GM19438 (cell line): ENCODE results near the gene ARAP3.
"Not testable (repeated sequence)": the region's sequence is repeated elsewhere in the genome, so short reads cannot be mapped to it uniquely, and the experiment has no call there.

Source experiments
- ATAC-seq: cut with Tn5 transposase; IDR thresholded peaks from one replicate; pipeline ENCODE4 v1.9.1; 2021; ENCODE audit warnings: low read depth; ENCODE audit not compliant: unreplicated experiment

ARAP3 gene

DNA sequence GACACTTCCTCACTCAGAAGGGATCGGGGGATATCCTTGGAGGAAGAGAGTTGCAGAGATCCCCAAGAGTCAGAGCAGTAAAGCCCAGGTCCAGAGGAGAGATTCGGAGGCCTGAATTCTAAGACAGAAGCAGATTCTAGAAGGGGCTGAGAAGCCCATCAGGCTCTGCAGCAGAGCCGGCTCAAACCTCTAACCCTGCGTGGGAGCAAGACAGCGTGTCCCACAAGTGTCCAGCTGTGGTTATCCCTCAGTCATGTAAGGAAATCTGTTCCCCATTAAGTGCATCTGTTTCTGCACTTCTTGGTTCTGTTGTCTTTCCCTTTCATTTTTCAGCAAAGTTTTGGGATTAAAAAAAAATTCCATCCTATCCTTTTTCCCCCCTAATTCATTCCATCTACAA lies 58.4 kb downstream of the ARAP3 start:
- no peak for ATAC-seq

DNA sequence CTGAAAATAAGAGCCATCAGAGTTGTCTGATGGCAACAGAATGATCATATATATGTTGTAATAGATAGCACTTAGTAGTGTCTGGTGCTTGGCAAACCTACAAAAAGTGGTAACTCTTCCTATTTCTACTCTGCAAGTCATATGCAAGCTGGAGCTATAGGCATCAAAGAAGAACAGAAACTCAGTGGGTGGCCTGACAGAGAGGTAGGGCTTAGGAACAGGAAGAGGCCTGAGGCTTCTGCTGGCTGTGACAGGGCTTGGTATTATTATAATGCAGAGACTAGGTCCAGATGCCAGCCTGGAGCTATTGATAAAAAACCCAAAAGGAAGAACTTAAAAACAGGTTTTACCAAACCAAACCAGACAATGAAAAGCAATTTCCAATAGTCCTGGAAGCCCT lies 58.8 kb downstream of the ARAP3 start:
- ATAC-seq, result peak; percentile 47

DNA sequence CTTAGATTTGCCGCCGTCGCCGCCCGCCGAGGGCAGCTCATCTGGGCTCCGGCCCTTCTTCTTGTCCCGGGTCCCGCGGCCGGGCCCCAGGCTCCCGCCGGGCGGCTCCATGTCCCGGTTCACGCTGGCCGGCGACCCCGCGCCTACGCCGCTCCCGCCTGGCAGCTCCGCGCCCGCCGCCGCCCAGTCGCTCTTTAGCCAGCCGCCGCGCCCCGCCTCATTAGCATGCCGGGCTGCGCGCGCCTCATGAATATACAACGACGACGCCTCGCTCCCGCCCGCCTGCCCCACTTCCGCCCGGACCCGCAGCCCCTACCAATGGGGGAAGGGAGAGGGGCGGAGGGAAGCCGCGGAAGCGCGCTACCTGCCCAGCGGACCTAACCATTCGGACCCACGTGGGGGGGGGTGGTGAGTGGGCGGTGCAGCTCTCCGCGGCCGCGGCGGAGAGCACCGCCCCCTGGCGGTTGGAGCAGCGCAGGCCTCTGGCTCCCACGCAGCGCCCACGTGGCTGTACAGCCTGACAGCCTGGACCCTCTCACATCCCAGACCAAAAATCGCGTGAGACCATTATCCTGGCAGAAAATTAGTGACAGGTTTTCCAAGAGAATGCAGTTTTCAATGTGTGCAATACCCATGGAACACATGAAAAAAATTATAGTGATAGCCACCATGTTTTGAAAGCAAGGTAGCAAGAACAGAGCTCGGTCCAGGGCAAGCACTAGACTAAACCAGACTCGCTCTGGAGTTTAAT lies 63.1 kb downstream of the ARAP3 start, which contains the start of gene DIAPH1:
Gene DIAPH1 (minus strand): TSS at position 197 of the 751 bp plus-strand sequence. CDS start 86 bp downstream, at position 111.
- ATAC-seq, result peak; percentile 71

DNA sequence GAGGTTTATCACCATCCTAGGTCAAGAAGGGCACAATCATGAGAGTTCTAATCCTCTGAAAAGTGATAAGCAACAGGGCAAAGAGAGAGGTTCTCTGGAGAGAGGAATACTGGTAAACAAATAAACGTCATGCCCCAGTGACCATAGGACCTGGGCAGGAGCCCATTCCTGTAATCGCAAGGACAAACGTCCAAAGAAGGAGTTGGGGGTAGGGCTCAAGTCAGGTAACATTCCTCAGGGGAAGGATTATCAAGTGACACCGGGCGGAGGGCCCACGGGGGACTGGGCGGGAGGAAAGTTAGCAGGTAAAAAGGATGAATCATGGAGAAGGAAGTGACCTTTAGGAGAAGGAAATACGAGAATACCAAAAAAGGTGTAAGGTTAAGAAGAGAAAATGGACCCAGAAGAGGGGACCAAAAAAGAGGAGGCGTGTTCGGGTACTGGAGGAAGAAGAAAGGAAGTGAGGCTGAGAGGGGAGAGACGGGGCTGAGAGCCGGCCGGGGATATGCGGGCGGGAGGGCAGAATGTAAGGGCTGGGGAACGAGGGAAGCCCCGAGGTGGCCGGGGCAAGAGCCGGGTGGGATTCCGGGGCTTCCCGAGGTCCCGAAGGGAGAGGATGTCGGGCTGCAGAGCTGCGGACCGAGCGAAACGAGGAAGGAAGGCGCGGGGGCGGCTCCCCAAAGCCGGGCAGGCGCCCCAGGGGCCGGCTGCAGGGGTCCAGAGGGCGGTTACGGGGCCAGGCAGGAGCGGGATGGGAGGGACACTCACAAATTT lies 63.8 kb downstream of the ARAP3 start:
- peak; percentile 30 for ATAC-seq

DNA sequence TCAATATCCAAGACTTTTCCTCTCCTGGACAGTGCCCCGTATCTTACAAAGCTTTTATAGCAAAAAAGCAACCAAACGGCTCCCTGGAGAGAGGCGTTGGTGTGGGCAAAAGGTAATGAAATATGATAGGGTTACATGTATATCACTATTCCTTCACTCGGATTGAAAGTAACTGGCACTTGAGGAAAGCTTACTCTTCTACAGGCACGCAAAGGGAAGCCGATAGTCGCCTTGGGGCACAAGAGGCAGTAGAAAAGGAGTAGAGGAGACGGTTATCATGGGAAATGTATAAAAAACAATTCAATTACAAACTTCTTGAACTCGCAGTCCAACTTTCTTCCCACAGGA lies 64.4 kb downstream of the ARAP3 start:
- no peak for ATAC-seq

DNA sequence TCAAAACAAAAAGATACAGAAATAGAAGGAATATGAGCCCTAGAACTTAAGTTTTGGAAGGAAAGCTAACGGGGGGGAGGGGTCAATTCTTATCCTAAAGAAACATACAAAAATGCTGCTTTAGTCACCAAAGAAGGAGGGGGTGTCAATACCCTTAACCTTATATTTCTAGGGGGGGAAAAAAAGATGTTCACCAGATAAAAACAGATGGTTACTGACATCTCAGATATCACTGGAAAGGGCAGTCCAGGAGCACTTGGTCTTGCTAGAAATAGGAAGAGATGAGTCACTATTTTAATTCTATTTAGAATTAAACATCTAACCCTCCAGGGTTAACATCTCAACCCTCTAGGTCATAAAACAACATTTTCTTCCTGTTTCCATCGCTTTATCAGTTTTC lies 64.9 kb downstream of the ARAP3 start:
- ATAC-seq, result no peak

DNA sequence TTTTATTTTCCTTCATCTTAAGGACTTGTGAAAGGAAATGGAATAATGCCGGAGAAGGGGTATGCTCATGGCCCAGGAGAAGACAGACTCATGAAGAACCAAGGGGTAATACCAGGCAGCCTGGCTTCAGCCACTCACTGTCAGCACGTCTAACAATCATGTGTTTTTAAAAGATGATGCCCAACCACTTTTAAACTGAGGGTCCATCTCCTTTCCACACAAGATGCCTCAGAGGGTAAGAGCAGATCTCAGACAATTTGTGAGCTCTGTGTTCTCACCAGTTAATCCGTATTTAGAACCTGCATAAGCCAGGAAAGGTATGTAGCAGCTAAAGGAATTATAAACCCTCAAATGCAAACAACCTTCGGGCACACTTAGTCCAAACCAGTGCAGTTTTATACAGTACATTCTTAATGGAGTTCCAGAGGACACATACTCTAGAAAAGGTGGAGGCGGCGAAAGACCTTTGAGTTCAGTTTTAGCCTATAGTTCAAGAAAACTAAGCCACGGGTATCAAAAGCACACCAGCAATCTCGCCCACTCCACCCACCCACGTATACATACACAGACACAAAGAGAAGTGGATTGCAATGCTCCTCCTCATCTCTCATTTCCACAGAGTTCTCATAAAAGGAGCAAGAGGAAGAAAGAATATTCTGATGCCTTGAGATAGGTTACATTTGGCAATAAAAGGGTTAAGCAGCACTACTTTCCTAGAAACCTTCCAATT lies 65.9 kb downstream of the ARAP3 start:
- ATAC-seq, result no peak

- no peak for ATAC-seq
These were observed 68.7 kb downstream of the ARAP3 start for GRCh38 chr5:141613344-141613743.

GRCh38 chr5:141611289-141611688 lies 70.7 kb downstream of the ARAP3 start:
- no peak for ATAC-seq

- ATAC-seq, result not testable (repeated sequence)
These were observed 72.1 kb downstream of the ARAP3 start for GRCh38 chr5:141609921-141610320.

DNA sequence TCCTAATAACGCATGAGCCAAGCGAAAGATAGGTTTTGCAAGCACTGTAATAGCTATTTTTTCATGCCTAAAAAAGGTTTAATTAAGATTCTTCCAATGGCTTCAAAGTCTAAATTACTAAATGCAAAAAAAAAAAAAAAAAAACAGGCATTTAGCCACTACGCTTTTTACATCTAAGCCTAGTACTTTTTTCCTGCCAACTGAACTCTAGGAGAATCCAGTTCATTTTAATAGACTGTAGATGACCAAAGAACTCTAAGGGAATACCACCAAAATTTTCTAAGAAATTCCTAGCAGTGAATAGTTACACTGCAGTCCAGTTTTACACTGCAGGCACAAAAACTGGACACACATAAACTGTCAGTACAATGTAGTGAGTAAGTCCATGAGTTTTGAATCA lies 73.0 kb downstream of the ARAP3 start:
- ATAC-seq, result no peak

GRCh38 chr5:141608557-141608956 lies 73.5 kb downstream of the ARAP3 start:
- ATAC-seq, result no peak

DNA sequence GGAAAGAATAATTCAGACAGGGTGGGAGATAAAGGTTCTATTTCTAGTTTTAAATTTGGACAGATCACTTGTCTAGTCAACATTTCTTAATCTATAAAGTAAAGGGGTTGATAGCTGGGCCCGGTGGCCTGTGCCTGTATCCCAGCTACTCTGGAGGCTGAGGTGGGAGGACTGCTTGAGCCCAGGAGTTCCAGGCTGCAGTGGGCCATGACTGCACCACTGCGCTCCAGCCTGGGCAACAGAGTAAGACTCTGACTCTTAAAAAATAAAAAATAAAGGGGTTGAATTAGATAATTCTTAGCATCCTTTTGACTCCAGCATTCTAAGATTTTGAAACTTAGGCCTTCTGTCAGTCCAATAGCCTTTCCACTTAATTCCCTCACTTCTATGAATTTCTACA lies 74.0 kb downstream of the ARAP3 start:
- no peak for ATAC-seq

GRCh38 chr5:141605523-141606277 lies 76.3 kb downstream of the ARAP3 start:
- peak; percentile 94 for ATAC-seq

DNA sequence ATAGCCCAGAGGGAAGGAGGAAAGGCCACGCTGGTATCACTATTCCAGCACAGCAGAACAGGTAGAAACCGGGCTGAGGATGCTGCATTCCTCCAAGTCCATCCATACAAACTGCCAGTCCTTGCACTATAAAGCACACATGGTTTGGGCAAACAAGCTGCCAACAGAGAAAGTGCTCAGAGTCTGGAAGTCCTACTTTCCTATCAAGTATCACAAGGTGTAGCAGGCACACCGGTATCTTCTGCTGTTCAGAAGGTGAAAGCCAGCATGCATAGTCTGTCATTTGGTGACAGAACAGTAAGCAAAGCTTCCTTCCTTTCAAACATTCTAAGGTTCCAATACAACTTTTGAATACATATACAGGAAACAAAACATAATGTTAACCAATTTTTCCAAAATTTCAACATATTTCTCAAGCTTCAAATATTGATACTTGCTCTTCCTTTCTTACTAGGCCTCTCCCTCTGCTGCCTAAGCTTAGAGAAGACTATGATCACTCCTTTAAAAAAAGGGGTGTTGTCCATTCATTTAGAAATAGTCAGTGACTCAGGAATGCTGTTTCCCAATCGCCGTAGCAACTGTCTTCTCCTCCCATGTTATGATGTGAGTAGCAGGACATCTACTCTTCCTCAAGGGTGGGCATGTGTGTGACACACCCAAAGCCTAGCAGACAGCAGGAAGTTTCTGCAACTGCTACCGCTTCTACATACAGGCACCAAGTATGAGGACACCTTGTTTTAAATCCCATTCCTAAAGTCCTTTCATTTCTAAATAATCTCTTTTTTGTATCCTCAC lies 77.9 kb downstream of the ARAP3 start:
- ATAC-seq, result no peak
